ENCODE data around the gene PPP1R18.

The PPP1R18 gene

GRCh38 chr6:30691208-30691847 is 4.9 kb upstream of the PPP1R18 start:
- H2AFZ ChIP-seq (ENCODE audit: insufficient read depth, low read length, poor library complexity): no peak overlapping the region
- H2BK12ac ChIP-seq (ENCODE audit: low read length): no peak overlapping the region
- H3K4ac ChIP-seq (ENCODE audit: low read depth, low read length): no peak overlapping the region
- H3K14ac ChIP-seq (ENCODE audit: low read length): no peak overlapping the region
- no peak overlapping the region for H3K9ac ChIP-seq (ENCODE audit: low read length)
- H3K4me1 ChIP-seq (ENCODE audit: control insufficient read depth in 1 of 2, insufficient read depth in 2 of 2, low read length in 2 of 2): peaks cover 15 to 17% of the 10 kb centered on the region in 2 experiments
- no peak overlapping the region for H3K4me3 ChIP-seq (ENCODE audit: low read depth, low read length)
- no peak overlapping the region for H3K18ac ChIP-seq (ENCODE audit: low read length)
- no peak overlapping the region for H4K12ac ChIP-seq (ENCODE audit: low read depth, low read length)
- H4K8ac ChIP-seq (ENCODE audit: low read depth, low read length): no peak overlapping the region
- no peaks in the 10 kb centered on the region for H3K27me3 ChIP-seq (ENCODE audit: insufficient read depth, low read length)
- H3K23ac ChIP-seq (ENCODE audit: low read length): no peak overlapping the region
- no peak overlapping the region for H2AK5ac ChIP-seq (ENCODE audit: low read length)
- peak; percentile 55 to 58 for DNase-seq
- H3K27ac ChIP-seq (ENCODE audit: low read depth, low read length): no peak overlapping the region
- H3K9me3 ChIP-seq (ENCODE audit: insufficient read depth, low read depth, low read length): peaks cover 1% of the 10 kb centered on the region
- peaks cover 15% of the 10 kb centered on the region for H3K79me1 ChIP-seq (ENCODE audit: low read length)
- no CpG with 5 or more reads among the region's 8 CpGs for WGBS (ENCODE audit: extremely low coverage, insufficient coverage, insufficient read length)
- peak overlapping the region; percentile 74 for H3K4me2 ChIP-seq (ENCODE audit: low read length)
- peaks cover 0 to 5% of the 10 kb centered on the region in 2 experiments for H3K36me3 ChIP-seq (ENCODE audit: control insufficient read depth in 1 of 2, insufficient read depth in 2 of 2, low read length in 2 of 2)
- H2BK120ac ChIP-seq (ENCODE audit: insufficient read depth, low read length, poor library complexity): no peak overlapping the region
- H4K91ac ChIP-seq (ENCODE audit: low read depth, low read length): no peak overlapping the region
- H2BK5ac ChIP-seq (ENCODE audit: low read depth, low read length, poor library complexity): no peak overlapping the region
- H3K79me2 ChIP-seq (ENCODE audit: control insufficient read depth, insufficient read depth, low read length, poor library complexity): peaks cover 8% of the 10 kb centered on the region

- Histone ChIP-seq H4K12ac (ENCODE audit: low read depth, low read length) (peak within 1 kb of the TSS; percentile 80), H3K4me2 (ENCODE audit: low read length) (peak within 1 kb of the TSS; percentile 74), H2BK12ac (ENCODE audit: low read length) (peak within 1 kb of the TSS; percentile 75), H3K9ac (ENCODE audit: low read length) (peak within 1 kb of the TSS; percentile 50), H4K8ac (ENCODE audit: low read depth, low read length) (peak within 1 kb of the TSS; percentile 86), H3K36me3 (ENCODE audit: control insufficient read depth in 1 of 2, insufficient read depth in 2 of 2, low read length in 2 of 2) (peaks cover 2 to 5% of the 10 kb centered on the region in 2 experiments), H3K27ac (ENCODE audit: low read depth, low read length) (peak within 1 kb of the TSS; percentile 77), H2AFZ (ENCODE audit: insufficient read depth, low read length, poor library complexity) (peak within 1 kb of the TSS; percentile 94), H3K4me1 (ENCODE audit: control insufficient read depth in 1 of 2, insufficient read depth in 2 of 2, low read length in 2 of 2) (peaks cover 20 to 21% of the 10 kb centered on the region in 2 experiments), H3K4me3 (ENCODE audit: low read depth, low read length) (peak within 1 kb of the TSS; percentile 81), H3K23ac (ENCODE audit: low read length) (no peak within 1 kb of the TSS), H3K14ac (ENCODE audit: low read length) (peak within 1 kb of the TSS; percentile 91), H3K4ac (ENCODE audit: low read depth, low read length) (peak within 1 kb of the TSS; percentile 49), H3K27me3 (ENCODE audit: insufficient read depth, low read length) (no peaks in the 10 kb centered on the region), H2AK5ac (ENCODE audit: low read length) (no peak within 1 kb of the TSS), H3K79me2 (ENCODE audit: control insufficient read depth, insufficient read depth, low read length, poor library complexity) (peaks cover 15% of the 10 kb centered on the region), H3K18ac (ENCODE audit: low read length) (peak within 1 kb of the TSS; percentile 96), H2BK120ac (ENCODE audit: insufficient read depth, low read length, poor library complexity) (peak within 1 kb of the TSS; percentile 75), H3K9me3 (ENCODE audit: insufficient read depth, low read depth, low read length) (peaks cover 1% of the 10 kb centered on the region), H3K79me1 (ENCODE audit: low read length) (peaks cover 22% of the 10 kb centered on the region), H4K91ac (ENCODE audit: low read depth, low read length) (peak within 1 kb of the TSS; percentile 85), H2BK5ac (ENCODE audit: low read depth, low read length, poor library complexity) (peak within 1 kb of the TSS; percentile 83)
- peak; percentile 88 to 92 for DNase-seq
- WGBS (ENCODE audit: extremely low coverage, insufficient coverage, insufficient read length): no CpG with 5 or more reads among the region's 40 CpGs
Observed at GRCh38 chr6:30690403-30691207, 4.2 kb upstream of the PPP1R18 start, which contains the start of gene NRM. Gene NRM (minus strand): TSS chr6:30690984. CDS start chr6:30690974, 10 bp downstream.

DNA sequence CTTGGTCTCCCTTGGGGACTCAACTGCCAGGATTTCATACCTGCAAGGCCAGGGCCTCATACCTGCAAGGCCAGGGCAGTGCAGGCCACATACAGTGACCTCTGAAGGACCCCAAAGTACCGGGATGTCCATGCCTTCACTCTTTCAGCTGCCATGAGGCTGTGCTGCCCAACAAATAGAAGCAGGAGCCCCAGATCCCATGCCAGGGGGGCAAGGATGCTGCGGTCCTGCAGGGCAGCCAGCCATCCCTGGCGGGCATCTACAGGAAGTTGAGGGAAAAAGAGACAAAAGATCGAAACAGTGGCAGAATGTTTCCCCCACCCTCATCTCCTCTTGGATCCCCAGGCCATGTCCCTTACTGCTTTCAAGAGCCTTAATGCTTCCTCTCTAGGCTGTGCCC is 3.5 kb upstream of the PPP1R18 start:
- no peak for DNase-seq
- Histone ChIP-seq H3K14ac (ENCODE audit: low read length) (no peak overlapping the region), H3K4me3 (ENCODE audit: low read depth, low read length) (no peak overlapping the region), H3K18ac (ENCODE audit: low read length) (no peak overlapping the region), H3K27me3 (ENCODE audit: insufficient read depth, low read length) (no peaks in the 10 kb centered on the region), H3K79me1 (ENCODE audit: low read length) (peaks cover 25% of the 10 kb centered on the region), H2AFZ (ENCODE audit: insufficient read depth, low read length, poor library complexity) (no peak overlapping the region), H3K9ac (ENCODE audit: low read length) (peak overlapping the region; percentile 30), H2AK5ac (ENCODE audit: low read length) (no peak overlapping the region), H4K91ac (ENCODE audit: low read depth, low read length) (peak overlapping the region; percentile 40), H3K4me2 (ENCODE audit: low read length) (peak overlapping the region; percentile 56), H3K9me3 (ENCODE audit: insufficient read depth, low read depth, low read length) (peaks cover 1% of the 10 kb centered on the region), H2BK12ac (ENCODE audit: low read length) (peak overlapping the region; percentile 14), H3K4me1 (ENCODE audit: control insufficient read depth in 1 of 2, insufficient read depth in 2 of 2, low read length in 2 of 2) (peaks cover 26 to 27% of the 10 kb centered on the region in 2 experiments), H3K79me2 (ENCODE audit: control insufficient read depth, insufficient read depth, low read length, poor library complexity) (peaks cover 22% of the 10 kb centered on the region), H3K23ac (ENCODE audit: low read length) (no peak overlapping the region), H3K36me3 (ENCODE audit: control insufficient read depth in 1 of 2, insufficient read depth in 2 of 2, low read length in 2 of 2) (peaks cover 3 to 8% of the 10 kb centered on the region in 2 experiments), H4K8ac (ENCODE audit: low read depth, low read length) (no peak overlapping the region), H3K27ac (ENCODE audit: low read depth, low read length) (no peak overlapping the region), H4K12ac (ENCODE audit: low read depth, low read length) (no peak overlapping the region), H2BK5ac (ENCODE audit: low read depth, low read length, poor library complexity) (no peak overlapping the region), H3K4ac (ENCODE audit: low read depth, low read length) (no peak overlapping the region), H2BK120ac (ENCODE audit: insufficient read depth, low read length, poor library complexity) (no peak overlapping the region)
- WGBS (ENCODE audit: extremely low coverage, insufficient coverage, insufficient read length): no CpG with 5 or more reads among the region's 4 CpGs

- Histone ChIP-seq H3K18ac (ENCODE audit: low read length) (no peak overlapping the region), H4K12ac (ENCODE audit: low read depth, low read length) (no peak overlapping the region), H3K27ac (ENCODE audit: low read depth, low read length) (no peak overlapping the region), H4K8ac (ENCODE audit: low read depth, low read length) (no peak overlapping the region), H2AFZ (ENCODE audit: insufficient read depth, low read length, poor library complexity) (no peak overlapping the region), H4K91ac (ENCODE audit: low read depth, low read length) (no peak overlapping the region), H3K4me3 (ENCODE audit: low read depth, low read length) (no peak overlapping the region), H3K4me2 (ENCODE audit: low read length) (no peak overlapping the region), H3K23ac (ENCODE audit: low read length) (no peak overlapping the region), H3K9me3 (ENCODE audit: insufficient read depth, low read depth, low read length) (peaks cover 1% of the 10 kb centered on the region), H2AK5ac (ENCODE audit: low read length) (peak overlapping the region; percentile 6), H2BK120ac (ENCODE audit: insufficient read depth, low read length, poor library complexity) (no peak overlapping the region), H3K79me1 (ENCODE audit: low read length) (peaks cover 25% of the 10 kb centered on the region), H2BK12ac (ENCODE audit: low read length) (no peak overlapping the region), H3K4ac (ENCODE audit: low read depth, low read length) (no peak overlapping the region), H3K36me3 (ENCODE audit: control insufficient read depth in 1 of 2, insufficient read depth in 2 of 2, low read length in 2 of 2) (peaks cover 6 to 8% of the 10 kb centered on the region in 2 experiments), H3K14ac (ENCODE audit: low read length) (no peak overlapping the region), H3K79me2 (ENCODE audit: control insufficient read depth, insufficient read depth, low read length, poor library complexity) (peaks cover 28% of the 10 kb centered on the region), H2BK5ac (ENCODE audit: low read depth, low read length, poor library complexity) (no peak overlapping the region), H3K27me3 (ENCODE audit: insufficient read depth, low read length) (no peaks in the 10 kb centered on the region), H3K9ac (ENCODE audit: low read length) (no peak overlapping the region), H3K4me1 (ENCODE audit: control insufficient read depth in 1 of 2, insufficient read depth in 2 of 2, low read length in 2 of 2) (peaks cover 30 to 32% of the 10 kb centered on the region in 2 experiments)
- DNase-seq: no peak
- no CpG with 5 or more reads among the region's 11 CpGs for WGBS (ENCODE audit: extremely low coverage, insufficient coverage, insufficient read length)
Observed at GRCh38 chr6:30689022-30689865, 2.8 kb upstream of the PPP1R18 start.

All from trophoblast cell (in vitro differentiated cells and primary cell).